GM23338 (cell line): ENCODE results near the gene VSTM2B. TPM values are rescaled to one million over a fixed set of nuclear protein-coding genes. Genes with fewer than 3 reads are reported as not detected.

Experiments used
- ATAC-seq: fragments of 200-7000 bp; cut with Tn5 transposase; 3 replicates; pipeline ENCODE4 v1.9.1; 2020
- DNase-seq: peaks from one replicate; pipeline ENCODE4 v3.0.0-alpha.2; 2015; ENCODE audit warnings: low spot score
- H2AFZ ChIP-seq: fragments of 200-600 bp; sonication (generic); 2 replicates; pipeline ENCODE4 v1.8.0; 2016; ENCODE audit warnings: antibody characterized with exemption, mild to moderate bottlenecking, moderate library complexity
- H3F3A ChIP-seq: fragments of 200-600 bp; sonication (generic); replicated peaks from 2 replicates; pipeline ENCODE4 v1.8.0; 2017; ENCODE audit warnings: antibody characterized with exemption, mixed run types, low read depth
- H3K27ac ChIP-seq: fragments of 200-600 bp; sonication (generic); 2 replicates; pipeline ENCODE4 v1.6.1; 2016; ENCODE audit warnings: low read depth
- H3K27me3 ChIP-seq: fragments of 200-600 bp; sonication (generic); 2 replicates; pipeline ENCODE4 v1.8.0; 2016; ENCODE audit warnings: mild to moderate bottlenecking, mixed run types, moderate library complexity; ENCODE audit not compliant: insufficient read depth
- H3K36me3 ChIP-seq: fragments of 200-600 bp; sonication (generic); 2 replicates; pipeline ENCODE4 v1.8.0; 2016; ENCODE audit warnings: mild to moderate bottlenecking; ENCODE audit not compliant: insufficient read depth
- H3K4me1 ChIP-seq: fragments of 200-600 bp; sonication (generic); 2 replicates; pipeline ENCODE4 v1.8.0; 2016; ENCODE audit warnings: mild to moderate bottlenecking, moderate library complexity; ENCODE audit not compliant: insufficient read depth
- H3K4me2 ChIP-seq: fragments of 200-600 bp; sonication (generic); 2 replicates; pipeline ENCODE4 v1.7.1; 2017; ENCODE audit warnings: mixed run types
- H3K4me3 ChIP-seq: fragments of 200-600 bp; sonication (generic); 2 replicates; pipeline ENCODE4 v1.6.1; 2016; ENCODE audit warnings: mixed run types
- H3K79me2 ChIP-seq: fragments of 200-600 bp; sonication (generic); replicated peaks from 2 replicates; pipeline ENCODE4 v1.8.0; 2017; ENCODE audit warnings: mild to moderate bottlenecking; ENCODE audit not compliant: insufficient read depth
- H3K9me2 ChIP-seq: fragments of 200-600 bp; sonication (generic); 2 replicates; pipeline ENCODE4 v1.8.0; 2017; ENCODE audit not compliant: insufficient read depth
- H4K20me1 ChIP-seq: fragments of 200-600 bp; sonication (generic); replicated peaks from 2 replicates; pipeline ENCODE4 v1.8.0; 2017; ENCODE audit warnings: mild to moderate bottlenecking; ENCODE audit not compliant: insufficient read depth
- H3K27ac Mint-ChIP-seq: 2 replicates; pipeline ENCODE4 v1.8.0; 2020; ENCODE audit warnings: inconsistent platforms, mild to moderate bottlenecking, moderate library complexity, mixed read lengths
- H3K27me3 Mint-ChIP-seq: 3 replicates; pipeline ENCODE4 v1.8.0; 2022; ENCODE audit warnings: low read depth, mild to moderate bottlenecking, moderate library complexity, mixed read lengths, inconsistent platforms; ENCODE audit not compliant: insufficient read depth, poor library complexity
- H3K36me3 Mint-ChIP-seq: 3 replicates; pipeline ENCODE4 v1.8.0; 2021; ENCODE audit warnings: low read depth, mild to moderate bottlenecking, inconsistent platforms, moderate library complexity, mixed read lengths
- H3K4me1 Mint-ChIP-seq: 3 replicates; pipeline ENCODE4 v1.8.0; 2020; ENCODE audit warnings: mild to moderate bottlenecking, inconsistent platforms, mixed read lengths
- H3K4me3 Mint-ChIP-seq: 3 replicates; pipeline ENCODE4 v1.8.0; 2021; ENCODE audit warnings: moderate library complexity, mild to moderate bottlenecking, inconsistent platforms, mixed read lengths
- H3K9me3 Mint-ChIP-seq: 3 replicates; pipeline ENCODE4 v1.8.0; 2020; ENCODE audit warnings: moderate library complexity, mild to moderate bottlenecking, inconsistent platforms, mixed read lengths
- CREB1 ChIP-seq: fragments of 250-450 bp; sonication (Bioruptor Pico); IDR thresholded peaks from 2 replicates; pipeline ENCODE4 v1.5.0; 2020; ENCODE audit warnings: low read depth, mild to moderate bottlenecking, moderate library complexity
- CTCF ChIP-seq, 2 experiments: fragments of 200-600 bp in 1 of 2; sonication (generic) in 1 of 2; conservative IDR thresholded peaks; 2 replicates each; pipeline versions ENCODE4 v1.5.1 to v1.6.1; 2016 to 2017; ENCODE audit warnings: antibody characterized with exemption in 2 of 2, low read depth in 2 of 2, mild to moderate bottlenecking in 2 of 2, moderate library complexity in 1 of 2
- EZH2 ChIP-seq: fragments of 200-600 bp; sonication (generic); IDR thresholded peaks from one replicate; pipeline ENCODE4 v1.8.0; 2017; ENCODE audit warnings: antibody characterized with exemption, mild to moderate bottlenecking, low read depth; ENCODE audit not compliant: unreplicated experiment
- EZH2phosphoT487 ChIP-seq: fragments of 200-600 bp; sonication (generic); IDR thresholded peaks from one replicate; pipeline ENCODE4 v1.8.1; 2018; ENCODE audit warnings: antibody characterized with exemption; ENCODE audit not compliant: unreplicated experiment
- JUNB ChIP-seq: IDR thresholded peaks from one replicate; pipeline ENCODE4 v1.6.1; 2016; ENCODE audit warnings: antibody characterized with exemption; ENCODE audit not compliant: unreplicated experiment
- NANOG ChIP-seq: IDR thresholded peaks from 2 replicates; pipeline ENCODE4 v1.6.1; 2016; ENCODE audit warnings: antibody characterized with exemption, borderline replicate concordance
- REST ChIP-seq: IDR thresholded peaks from one replicate; pipeline ENCODE4 v1.6.1; 2018; ENCODE audit warnings: antibody characterized with exemption; ENCODE audit not compliant: unreplicated experiment
- STAT1 ChIP-seq: IDR thresholded peaks from one replicate; pipeline ENCODE4 v1.6.1; 2016; ENCODE audit warnings: antibody characterized with exemption; ENCODE audit not compliant: unreplicated experiment
- ZNF331 ChIP-seq: fragments of 250-450 bp; sonication (Bioruptor Pico); IDR thresholded peaks from 2 replicates; pipeline ENCODE4 v1.5.0; 2020; ENCODE audit warnings: low read depth, mild to moderate bottlenecking, moderate library complexity
- ZNF462 ChIP-seq: fragments of 250-450 bp; sonication (Bioruptor Pico); IDR thresholded peaks from 2 replicates; pipeline ENCODE4 v1.5.0; 2020; ENCODE audit warnings: mild to moderate bottlenecking, moderate library complexity
- polyA plus RNA-seq: library from polyadenylated mRNA; unstranded; fragments of >200 nt; fragmentation: Nextera tagmentation; extraction: Ambion mirVana; gene quantifications from 2 replicates; pipeline ENCODE4 v1.2.1, GENCODE V29; 2016
- total RNA-seq: library from RNA; depleted of rRNA; stranded (reverse); fragments of >200 nt; shearing (Covaris generic); gene quantifications from 2 replicates; pipeline ENCODE4 v1.2.3, GENCODE V29; 2014

The VSTM2B gene
- total and polyA plus RNA-seq, 2 experiments from 2014 or later, result 1.2 to 1.8 TPM

GRCh38 chr19:29483641-29483920 lies 42.2 kb upstream of the VSTM2B start:
- Histone ChIP-seq H3K36me3 (no peaks in the 10 kb centered on the region), H3K4me1 (no peaks in the 10 kb centered on the region), H4K20me1 (no peaks in the 10 kb centered on the region), H2AFZ (no peak overlapping the region), H3F3A (no peaks in the 10 kb centered on the region), H3K4me2 (no peak overlapping the region), H3K79me2 (no peaks in the 10 kb centered on the region), H3K4me3 (no peak overlapping the region), H3K9me2 (no peaks in the 10 kb centered on the region), H3K27ac (no peak overlapping the region), H3K27me3 (no peaks in the 10 kb centered on the region)
- ATAC-seq, result no peak
- DNase-seq, result no peak
- no peak for TF ChIP-seq JUNB
- H3K27me3 Mint-ChIP-seq, result peaks cover 7% of the 10 kb centered on the region
- H3K4me1 Mint-ChIP-seq, result peaks cover 6% of the 10 kb centered on the region
- no peak overlapping the region for H3K27ac Mint-ChIP-seq
- no peak overlapping the region for H3K4me3 Mint-ChIP-seq
- peaks cover 4% of the 10 kb centered on the region; the same call in 2 of the 3 replicates for H3K36me3 Mint-ChIP-seq
- peaks cover 20% of the 10 kb centered on the region for H3K9me3 Mint-ChIP-seq

- Mint-ChIP-seq H3K27me3 (peaks cover 7% of the 10 kb centered on the region), H3K36me3 (peaks cover 4% of the 10 kb centered on the region; the same call in 2 of the 3 replicates), H3K9me3 (peaks cover 20% of the 10 kb centered on the region), H3K4me3 (no peak overlapping the region), H3K4me1 (peaks cover 6% of the 10 kb centered on the region), H3K27ac (no peak overlapping the region)
- Histone ChIP-seq H3K4me1 (no peaks in the 10 kb centered on the region), H4K20me1 (no peaks in the 10 kb centered on the region), H3K4me3 (no peak overlapping the region), H3K36me3 (no peaks in the 10 kb centered on the region), H3F3A (no peaks in the 10 kb centered on the region), H3K4me2 (no peak overlapping the region), H3K79me2 (no peaks in the 10 kb centered on the region), H3K9me2 (no peaks in the 10 kb centered on the region), H3K27ac (no peak overlapping the region), H3K27me3 (no peaks in the 10 kb centered on the region), H2AFZ (0 out of 2 replicates have a peak overlapping the region, but pooled peaks have one; percentile 63)
- DNase-seq (no peak), ATAC-seq (peak; percentile 56)
- no peak for TF ChIP-seq EZH2
- no peak for TF ChIP-seq NANOG
- no peak for TF ChIP-seq CTCF (conservative IDR thresholded peaks at IDR 0.05; ENCODE audit: low read depth in 2 of 2)
- TF ChIP-seq EZH2phosphoT487, result no peak
- TF ChIP-seq JUNB, result no peak
- TF ChIP-seq STAT1, result no peak
- no peak for TF ChIP-seq REST
- no peak for TF ChIP-seq CREB1 (CRISPR knock-in tag)
- TF ChIP-seq ZNF331 (CRISPR knock-in tag), result no peak
- no peak for TF ChIP-seq ZNF462 (CRISPR knock-in tag)
Measured at GRCh38 chr19:29483944-29484581, 41.7 kb upstream of the VSTM2B start.
